ENCODE measurements around the gene LBHD1. TPM values are rescaled to one million over a fixed set of nuclear protein-coding genes. Genes with fewer than 3 reads are reported as not detected.

LBHD1 gene
- total and polyA plus RNA-seq, 2 of the 13 experiments (the other 11 are each of a cell fraction or from before 2014, with no cell fraction given) = 3.2 to 3.7 TPM

- Histone ChIP-seq H3K27ac (ENCODE audit: extremely low read length, insufficient read depth, low read length) (peak overlapping the region; percentile 36), H3K4me2 (ENCODE audit: low read depth, low read length) (peak overlapping the region; percentile 86), H3K9me3 (ENCODE audit: low read length) (no peaks in the 10 kb centered on the region), H3K9ac (ENCODE audit: insufficient read depth, low read depth, low read length) (peak overlapping the region; percentile 56), H2AFZ (ENCODE audit: low read length) (peak overlapping the region; percentile 78), H3K36me3 (replicated peaks in 1 of 2; ENCODE audit: control insufficient read depth in 1 of 2, insufficient read depth in 2 of 2, low read length in 2 of 2) (0 out of 5 replicates have a peak, but pooled peaks cover 0 to 4% of the 10 kb centered on the region in 2 experiments), H4K20me1 (ENCODE audit: insufficient read depth, low read length) (no peaks in the 10 kb centered on the region), H3K4me3 (replicated peaks in 1 of 3; ENCODE audit: insufficient read depth in 1 of 3, low read depth in 2 of 3, low read length in 3 of 3) (peak overlapping the region; percentile 8 to 58 (median 25); a peak in 5 of 6 replicates), H3K27me3 (ENCODE audit: control insufficient read depth in 1 of 2, insufficient read depth in 2 of 2, low read length in 2 of 2) (no peaks in the 10 kb centered on the region), H3K79me2 (ENCODE audit: insufficient read depth, low read length) (peaks cover 8% of the 10 kb centered on the region), H3K4me1 (ENCODE audit: insufficient read depth, low read length) (peaks cover 37% of the 10 kb centered on the region)
- ATAC-seq (peak; percentile 95), FAIRE-seq (peak; percentile 99), DNase-seq (ENCODE audit: low spot score) (peak; percentile 80)
- in situ Hi-C loops (cut with HindIII; ENCODE audit: extremely low pct_ligation_motif_present, low pct_unique_long_range_greater_than_20kb) (no loop called here), intact Hi-C loops (cut with micrococcal nuclease; ENCODE audit: unreplicated experiment) (no loop called here)
- ChIA-PET POLR2A (interaction anchor here (0.7 to 3.6 kb wide), 19 partner anchors 9 to 176 kb away, joined by 3 to 54 read pairs (median 8); partner anchors contain the start of genes B3GAT3, C11orf98, CSKMT and EEF1G), CTCF (ENCODE audit: low intra/inter-chr PET ratio, low total read pairs) (interaction anchor here (1.3 kb wide), 1 partner anchor 14 kb away, joined by 9 read pairs; no protein-coding TSS in a partner anchor)
- 2% methylated on average over 4 of the region's 4 CpGs for WGBS (ENCODE audit: low lambda C conversion rate)
- BruUV-seq (replicated peaks) = no TSS peak
- TF ChIP-seq RBM39 (IDR thresholded peaks at IDR 0.05; ENCODE audit: low read depth, low read length, poor library complexity, severe bottlenecking) (no peak), ZNF652 (CRISPR knock-in tag; IDR thresholded peaks at IDR 0.05; ENCODE audit: borderline replicate concordance, low read depth) (peak; percentile 80), IRF2 (CRISPR knock-in tag; IDR thresholded peaks at IDR 0.05) (peak; percentile 45; the same call in 1 of the 2 replicates), ZNF580 (CRISPR knock-in tag; IDR thresholded peaks at IDR 0.05; ENCODE audit: borderline replicate concordance, low read depth) (no peak), ZNF713 (CRISPR knock-in tag; IDR thresholded peaks at IDR 0.05) (no peak)
- TF ChIP-seq, protein P1, sequence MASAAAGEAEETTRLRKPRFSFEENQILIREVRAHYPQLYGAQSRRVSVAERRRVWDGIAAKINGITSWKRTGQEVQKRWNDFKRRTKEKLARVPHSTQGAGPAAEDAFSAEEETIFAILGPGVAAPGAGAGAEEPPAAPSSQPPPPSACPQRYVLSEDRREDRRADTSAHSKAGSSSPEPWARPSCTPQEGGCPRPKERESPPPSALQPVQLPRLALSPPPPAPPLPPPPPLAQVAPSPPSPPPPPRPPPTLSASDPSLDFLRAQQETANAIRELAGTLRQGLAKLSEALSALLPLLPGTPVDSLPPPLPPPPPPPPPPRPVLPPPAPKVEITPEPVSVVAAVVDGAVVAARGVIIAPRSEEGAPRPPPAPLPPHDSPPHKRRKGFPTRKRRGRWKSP (CRISPR knock-in tag; IDR thresholded peaks at IDR 0.05) = no peak
- TF ChIP-seq, protein P2, sequence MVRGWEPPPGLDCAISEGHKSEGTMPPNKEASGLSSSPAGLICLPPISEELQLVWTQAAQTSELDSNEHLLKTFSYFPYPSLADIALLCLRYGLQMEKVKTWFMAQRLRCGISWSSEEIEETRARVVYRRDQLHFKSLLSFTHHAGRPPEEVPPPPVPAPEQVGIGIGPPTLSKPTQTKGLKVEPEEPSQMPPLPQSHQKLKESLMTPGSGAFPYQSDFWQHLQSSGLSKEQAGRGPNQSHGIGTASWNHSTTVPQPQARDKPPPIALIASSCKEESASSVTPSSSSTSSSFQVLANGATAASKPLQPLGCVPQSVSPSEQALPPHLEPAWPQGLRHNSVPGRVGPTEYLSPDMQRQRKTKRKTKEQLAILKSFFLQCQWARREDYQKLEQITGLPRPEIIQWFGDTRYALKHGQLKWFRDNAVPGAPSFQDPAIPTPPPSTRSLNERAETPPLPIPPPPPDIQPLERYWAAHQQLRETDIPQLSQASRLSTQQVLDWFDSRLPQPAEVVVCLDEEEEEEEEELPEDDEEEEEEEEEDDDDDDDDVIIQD (CRISPR knock-in tag; IDR thresholded peaks at IDR 0.05; ENCODE audit: low read depth) = no peak
- TF ChIP-seq, protein P3, sequence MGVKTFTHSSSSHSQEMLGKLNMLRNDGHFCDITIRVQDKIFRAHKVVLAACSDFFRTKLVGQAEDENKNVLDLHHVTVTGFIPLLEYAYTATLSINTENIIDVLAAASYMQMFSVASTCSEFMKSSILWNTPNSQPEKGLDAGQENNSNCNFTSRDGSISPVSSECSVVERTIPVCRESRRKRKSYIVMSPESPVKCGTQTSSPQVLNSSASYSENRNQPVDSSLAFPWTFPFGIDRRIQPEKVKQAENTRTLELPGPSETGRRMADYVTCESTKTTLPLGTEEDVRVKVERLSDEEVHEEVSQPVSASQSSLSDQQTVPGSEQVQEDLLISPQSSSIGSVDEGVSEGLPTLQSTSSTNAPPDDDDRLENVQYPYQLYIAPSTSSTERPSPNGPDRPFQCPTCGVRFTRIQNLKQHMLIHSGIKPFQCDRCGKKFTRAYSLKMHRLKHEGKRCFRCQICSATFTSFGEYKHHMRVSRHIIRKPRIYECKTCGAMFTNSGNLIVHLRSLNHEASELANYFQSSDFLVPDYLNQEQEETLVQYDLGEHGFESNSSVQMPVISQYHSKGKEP (CRISPR knock-in tag; IDR thresholded peaks at IDR 0.05) = no peak
- TF ChIP-seq, protein P4, sequence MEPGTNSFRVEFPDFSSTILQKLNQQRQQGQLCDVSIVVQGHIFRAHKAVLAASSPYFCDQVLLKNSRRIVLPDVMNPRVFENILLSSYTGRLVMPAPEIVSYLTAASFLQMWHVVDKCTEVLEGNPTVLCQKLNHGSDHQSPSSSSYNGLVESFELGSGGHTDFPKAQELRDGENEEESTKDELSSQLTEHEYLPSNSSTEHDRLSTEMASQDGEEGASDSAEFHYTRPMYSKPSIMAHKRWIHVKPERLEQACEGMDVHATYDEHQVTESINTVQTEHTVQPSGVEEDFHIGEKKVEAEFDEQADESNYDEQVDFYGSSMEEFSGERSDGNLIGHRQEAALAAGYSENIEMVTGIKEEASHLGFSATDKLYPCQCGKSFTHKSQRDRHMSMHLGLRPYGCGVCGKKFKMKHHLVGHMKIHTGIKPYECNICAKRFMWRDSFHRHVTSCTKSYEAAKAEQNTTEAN (CRISPR knock-in tag; conservative IDR thresholded peaks at IDR 0.05) = no peak
- TF ChIP-seq, protein P5, sequence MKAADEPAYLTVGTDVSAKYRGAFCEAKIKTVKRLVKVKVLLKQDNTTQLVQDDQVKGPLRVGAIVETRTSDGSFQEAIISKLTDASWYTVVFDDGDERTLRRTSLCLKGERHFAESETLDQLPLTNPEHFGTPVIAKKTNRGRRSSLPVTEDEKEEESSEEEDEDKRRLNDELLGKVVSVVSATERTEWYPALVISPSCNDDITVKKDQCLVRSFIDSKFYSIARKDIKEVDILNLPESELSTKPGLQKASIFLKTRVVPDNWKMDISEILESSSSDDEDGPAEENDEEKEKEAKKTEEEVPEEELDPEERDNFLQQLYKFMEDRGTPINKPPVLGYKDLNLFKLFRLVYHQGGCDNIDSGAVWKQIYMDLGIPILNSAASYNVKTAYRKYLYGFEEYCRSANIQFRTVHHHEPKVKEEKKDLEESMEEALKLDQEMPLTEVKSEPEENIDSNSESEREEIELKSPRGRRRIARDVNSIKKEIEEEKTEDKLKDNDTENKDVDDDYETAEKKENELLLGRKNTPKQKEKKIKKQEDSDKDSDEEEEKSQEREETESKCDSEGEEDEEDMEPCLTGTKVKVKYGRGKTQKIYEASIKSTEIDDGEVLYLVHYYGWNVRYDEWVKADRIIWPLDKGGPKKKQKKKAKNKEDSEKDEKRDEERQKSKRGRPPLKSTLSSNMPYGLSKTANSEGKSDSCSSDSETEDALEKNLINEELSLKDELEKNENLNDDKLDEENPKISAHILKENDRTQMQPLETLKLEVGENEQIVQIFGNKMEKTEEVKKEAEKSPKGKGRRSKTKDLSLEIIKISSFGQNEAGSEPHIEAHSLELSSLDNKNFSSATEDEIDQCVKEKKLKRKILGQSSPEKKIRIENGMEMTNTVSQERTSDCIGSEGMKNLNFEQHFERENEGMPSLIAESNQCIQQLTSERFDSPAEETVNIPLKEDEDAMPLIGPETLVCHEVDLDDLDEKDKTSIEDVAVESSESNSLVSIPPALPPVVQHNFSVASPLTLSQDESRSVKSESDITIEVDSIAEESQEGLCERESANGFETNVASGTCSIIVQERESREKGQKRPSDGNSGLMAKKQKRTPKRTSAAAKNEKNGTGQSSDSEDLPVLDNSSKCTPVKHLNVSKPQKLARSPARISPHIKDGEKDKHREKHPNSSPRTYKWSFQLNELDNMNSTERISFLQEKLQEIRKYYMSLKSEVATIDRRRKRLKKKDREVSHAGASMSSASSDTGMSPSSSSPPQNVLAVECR (CRISPR knock-in tag; IDR thresholded peaks at IDR 0.05; ENCODE audit: borderline replicate concordance) = no peak; the same call in 1 of the 2 replicates
These were observed 8.8 kb upstream of the LBHD1 start for GRCh38 chr11:62680825-62681240.

All from HepG2 (cell line).